NT2/D1 (cell line): ENCODE measurements around the gene TMEM14A.

ENCODE experiments used
- DNase-seq: peaks from one replicate; pipeline ENCODE4 v3.0.0-alpha.2; 2011; ENCODE audit warnings: low read depth, low spot score
- H3K27me3 ChIP-seq: 2 replicates; pipeline ENCODE4 v1.6.0; 2011; ENCODE audit warnings: mild to moderate bottlenecking; ENCODE audit not compliant: insufficient read length, insufficient read depth
- H3K36me3 ChIP-seq: 2 replicates; pipeline ENCODE4 v1.6.1; 2011; ENCODE audit warnings: mild to moderate bottlenecking, low read length, mixed read lengths; ENCODE audit not compliant: insufficient read depth, insufficient read length
- H3K4me1 ChIP-seq: 2 replicates; pipeline ENCODE4 v1.5.1; 2011; ENCODE audit not compliant: insufficient read depth, insufficient read length
- H3K4me3 ChIP-seq: 2 replicates; pipeline ENCODE4 v1.5.1; 2011; ENCODE audit warnings: low read depth; ENCODE audit not compliant: insufficient read length
- H3K9ac ChIP-seq: 2 replicates; pipeline ENCODE4 v1.6.0; 2011; ENCODE audit warnings: low read depth; ENCODE audit not compliant: insufficient read length
- H3K9me3 ChIP-seq: 2 replicates; pipeline ENCODE4 v1.5.1; 2011; ENCODE audit warnings: mild to moderate bottlenecking, low read length; ENCODE audit not compliant: insufficient read depth
- SUZ12 ChIP-seq: IDR thresholded peaks from 2 replicates; pipeline ENCODE4 v1.6.1; 2011; ENCODE audit not compliant: insufficient read length, insufficient read depth; ENCODE audit errors: extremely low read depth
- YY1 ChIP-seq: IDR thresholded peaks from 2 replicates; pipeline ENCODE4 v1.6.1; 2011; ENCODE audit not compliant: insufficient read length, insufficient read depth
- ZNF274 ChIP-seq: IDR thresholded peaks from 2 replicates; pipeline ENCODE4 v1.6.1; 2011; ENCODE audit warnings: mild to moderate bottlenecking, low read depth, low read length

Gene TMEM14A

DNA sequence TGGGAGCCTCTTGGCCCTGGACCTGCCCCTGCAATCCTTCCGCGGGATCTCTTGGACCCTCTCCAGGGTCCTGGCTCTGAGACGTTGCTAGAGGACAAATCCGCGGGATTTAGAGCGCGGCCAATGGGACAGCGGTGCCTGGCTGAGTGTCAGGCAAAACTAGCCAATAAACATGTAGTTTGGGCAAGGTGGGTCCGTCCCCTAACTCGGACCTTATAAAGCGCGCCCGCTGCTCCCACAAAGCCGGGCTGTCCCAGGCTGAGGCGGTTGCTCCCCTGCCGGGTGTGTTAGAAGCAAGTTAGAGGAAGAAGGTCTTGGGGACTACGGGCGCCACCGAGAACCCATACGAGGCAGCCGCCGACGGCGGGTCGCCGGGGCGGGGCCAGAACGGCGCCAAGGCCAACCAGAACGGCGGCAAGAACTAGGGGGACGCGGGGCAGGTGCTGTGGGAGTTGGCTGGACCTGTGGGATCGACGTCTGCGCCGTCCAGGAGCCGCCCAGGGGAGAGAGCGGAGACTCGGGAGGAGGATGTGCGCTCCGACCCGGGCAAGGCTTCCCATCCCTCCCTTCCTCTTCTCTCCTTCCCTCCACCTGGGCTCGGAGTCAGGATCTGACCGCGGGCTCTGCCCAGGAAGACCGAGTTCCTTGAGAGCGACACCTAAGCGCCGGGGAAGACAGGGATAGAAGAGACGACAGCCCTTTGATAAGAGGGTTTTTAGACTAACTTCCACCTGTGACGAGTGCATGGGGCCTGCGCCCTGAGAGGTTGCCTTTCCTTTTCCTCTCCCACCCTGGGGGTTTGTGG, 6.5 kb upstream of the TMEM14A start:
- peak; percentile 86 for DNase-seq
- Histone ChIP-seq H3K4me3 (peak overlapping the region; percentile 53), H3K9ac (peak overlapping the region; percentile 66), H3K27me3 (peaks cover 12% of the 10 kb centered on the region), H3K4me1 (no peaks in the 10 kb centered on the region), H3K9me3 (no peaks in the 10 kb centered on the region), H3K36me3 (no peaks in the 10 kb centered on the region)
- TF ChIP-seq SUZ12 = no peak
- TF ChIP-seq ZNF274 = no peak
- no peak for TF ChIP-seq YY1

DNA sequence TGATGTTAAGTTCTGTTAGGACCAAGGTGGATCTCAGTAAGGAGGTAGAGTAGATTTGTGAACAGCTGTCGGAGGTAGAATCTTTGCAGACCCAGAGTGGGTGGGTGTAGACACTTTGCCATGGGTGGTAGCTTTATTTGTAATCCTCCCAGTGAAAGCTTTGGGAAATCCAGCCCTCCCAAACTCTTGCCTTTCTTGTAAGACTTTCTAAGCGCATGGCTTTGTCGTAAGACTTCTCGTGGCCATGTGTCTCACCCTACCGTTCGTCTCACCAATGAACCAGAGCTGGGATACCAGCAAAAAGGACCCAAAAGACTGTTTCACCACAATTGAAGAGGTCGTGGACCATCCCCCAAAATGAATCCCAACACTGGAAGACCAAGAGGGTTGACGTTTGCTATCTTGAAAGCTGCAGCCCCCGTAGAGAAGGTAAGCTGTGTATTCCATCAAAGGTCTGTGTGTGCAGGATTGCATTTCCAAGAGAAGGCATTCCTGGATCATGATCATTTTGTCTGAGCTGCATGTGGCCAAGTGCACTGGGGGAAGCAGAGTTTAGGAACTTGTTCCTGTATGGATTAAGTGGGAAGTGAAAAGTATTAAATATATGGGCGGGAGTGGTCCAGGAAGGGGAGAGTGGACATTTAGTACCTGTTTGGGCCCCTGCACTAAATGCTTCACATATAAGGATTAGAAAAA, 5.8 kb upstream of the TMEM14A start:
- Histone ChIP-seq H3K4me1 (no peaks in the 10 kb centered on the region), H3K36me3 (no peaks in the 10 kb centered on the region), H3K9ac (peak overlapping the region; percentile 66), H3K4me3 (peak overlapping the region; percentile 53), H3K9me3 (no peaks in the 10 kb centered on the region), H3K27me3 (peaks cover 12% of the 10 kb centered on the region)
- no peak for TF ChIP-seq SUZ12
- no peak for TF ChIP-seq YY1
- no peak for TF ChIP-seq ZNF274
- no peak for DNase-seq

DNA sequence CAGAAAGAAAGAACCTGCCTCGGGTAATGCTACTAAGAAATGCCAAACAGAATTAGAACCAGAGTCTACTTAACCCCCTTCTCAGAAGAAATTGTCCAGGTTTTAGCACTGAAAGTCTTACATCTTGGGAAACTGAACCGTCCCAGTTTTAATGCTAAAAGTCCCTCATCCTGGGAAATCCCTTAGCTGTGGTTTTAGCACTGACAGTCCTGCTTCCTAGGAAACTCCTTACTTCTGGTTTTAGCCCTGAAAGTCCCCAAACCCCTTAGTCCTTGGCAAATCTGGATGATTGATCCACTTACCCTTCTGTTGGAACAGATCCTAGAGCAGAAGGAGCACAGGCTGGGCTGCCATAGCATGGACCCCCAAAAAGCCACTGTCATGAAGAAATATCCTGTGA, 4.8 kb upstream of the TMEM14A start:
- H3K4me1 ChIP-seq = no peaks in the 10 kb centered on the region
- no peak overlapping the region for H3K9ac ChIP-seq
- no peaks in the 10 kb centered on the region for H3K9me3 ChIP-seq
- H3K4me3 ChIP-seq = no peak overlapping the region
- TF ChIP-seq ZNF274 (no peak), SUZ12 (no peak), YY1 (no peak)
- H3K27me3 ChIP-seq = peaks cover 12% of the 10 kb centered on the region
- no peak for DNase-seq
- no peaks in the 10 kb centered on the region for H3K36me3 ChIP-seq

DNA sequence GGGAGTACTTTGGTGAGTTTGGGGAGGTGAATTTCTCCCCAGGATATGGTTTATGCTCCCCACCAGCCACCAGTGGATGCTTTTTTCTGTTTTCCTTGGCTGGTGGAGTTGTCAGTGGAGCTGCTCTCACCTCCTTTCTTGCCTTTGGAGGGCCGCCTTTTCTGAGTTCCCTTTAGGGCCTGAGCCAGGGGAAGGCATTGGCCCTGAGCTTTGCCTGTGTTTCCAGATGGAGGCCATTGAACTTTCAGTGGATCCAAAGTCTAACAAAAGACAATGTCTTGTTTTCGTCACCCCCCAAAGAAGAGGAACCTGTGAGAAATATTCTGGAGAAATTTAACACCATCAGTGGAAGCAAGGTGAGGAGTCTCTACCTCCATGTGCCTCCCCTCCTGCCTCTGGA, 4.4 kb upstream of the TMEM14A start:
- Histone ChIP-seq H3K4me3 (no peak overlapping the region), H3K36me3 (no peaks in the 10 kb centered on the region), H3K9ac (no peak overlapping the region), H3K4me1 (no peaks in the 10 kb centered on the region), H3K27me3 (peaks cover 13% of the 10 kb centered on the region), H3K9me3 (no peaks in the 10 kb centered on the region)
- no peak for TF ChIP-seq SUZ12
- no peak for TF ChIP-seq YY1
- no peak for TF ChIP-seq ZNF274
- no peak for DNase-seq

DNA sequence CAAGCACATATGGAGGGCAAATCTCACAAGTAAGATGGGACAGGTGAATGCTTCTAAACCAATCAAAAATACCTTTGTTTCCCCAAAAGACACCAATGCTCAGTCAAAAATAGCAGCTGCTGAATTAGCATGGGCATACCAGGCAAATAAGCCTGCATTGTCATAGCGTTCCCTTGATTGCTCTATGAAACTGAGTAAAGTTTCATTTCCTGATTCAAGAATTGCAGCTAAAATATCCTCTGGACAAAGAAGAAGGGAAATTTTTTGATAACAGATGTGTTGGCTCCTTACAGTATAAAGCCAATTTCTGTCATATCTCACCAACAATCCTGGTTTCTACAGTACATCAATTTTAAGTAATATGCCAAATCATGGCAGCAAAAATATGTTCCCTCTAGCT, 3.3 kb upstream of the TMEM14A start:
- DNase-seq = no peak
- Histone ChIP-seq H3K9ac (no peak overlapping the region), H3K36me3 (no peaks in the 10 kb centered on the region), H3K9me3 (no peaks in the 10 kb centered on the region), H3K4me3 (no peak overlapping the region), H3K27me3 (peaks cover 18% of the 10 kb centered on the region), H3K4me1 (no peaks in the 10 kb centered on the region)
- TF ChIP-seq YY1 (no peak), ZNF274 (no peak), SUZ12 (no peak)

DNA sequence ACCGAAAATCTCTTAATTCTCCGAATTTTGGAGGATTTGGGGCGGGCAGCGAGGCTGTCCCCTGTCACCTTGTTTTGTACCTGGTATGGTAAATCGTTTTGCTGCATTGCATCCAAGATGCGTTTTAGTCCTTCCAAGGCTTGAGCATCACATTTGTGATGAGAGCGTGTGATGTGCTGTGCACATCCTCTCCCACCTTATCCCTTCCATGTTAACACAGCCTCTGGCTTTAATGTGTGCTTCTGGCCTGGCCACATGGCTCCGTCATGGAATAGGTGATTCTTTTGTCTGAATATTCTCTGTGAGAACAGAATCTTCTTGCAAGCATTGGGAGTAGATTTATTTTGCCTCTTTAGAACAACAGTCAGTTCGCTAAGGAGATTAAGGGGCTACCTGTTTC, 763 bp downstream of the TMEM14A start:
- Histone ChIP-seq H3K4me1 (no peaks in the 10 kb centered on the region), H3K9ac (peak overlapping the region; percentile 58), H3K4me3 (peak overlapping the region; percentile 69), H3K36me3 (peaks cover 4% of the 10 kb centered on the region), H3K27me3 (peaks cover 6% of the 10 kb centered on the region), H3K9me3 (no peaks in the 10 kb centered on the region)
- TF ChIP-seq YY1 = no peak
- TF ChIP-seq SUZ12 = no peak
- no peak for TF ChIP-seq ZNF274
- no peak for DNase-seq

DNA sequence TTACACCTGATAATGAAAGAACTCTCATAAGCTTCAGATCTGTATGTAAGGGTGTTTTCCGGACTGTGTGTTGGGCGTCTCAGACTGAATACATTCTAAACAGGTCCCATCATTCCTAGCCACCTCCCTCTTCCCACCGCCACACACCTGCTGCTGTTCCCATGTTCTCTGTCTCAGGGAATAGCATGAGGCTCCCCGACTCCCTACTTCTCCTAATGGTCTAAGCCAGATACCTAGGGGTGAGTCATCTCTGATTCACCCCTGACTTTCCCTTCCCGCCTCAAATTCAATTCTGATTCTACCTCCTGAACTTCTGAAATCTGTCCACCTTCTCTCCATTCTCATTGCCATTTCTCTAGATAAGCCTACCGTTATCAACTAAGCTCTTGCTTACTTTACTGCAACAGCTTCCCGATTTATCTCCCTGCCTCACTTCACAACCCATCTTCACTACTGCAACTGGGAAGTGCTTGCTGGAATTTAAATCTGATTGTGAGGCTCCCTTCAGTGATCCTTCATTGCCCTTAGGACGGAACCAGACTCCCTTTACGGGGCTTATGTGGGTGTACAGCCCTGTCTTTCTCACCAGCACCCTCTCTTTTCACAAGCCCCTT, 1.6 kb downstream of the TMEM14A start:
- peaks cover 6% of the 10 kb centered on the region for H3K27me3 ChIP-seq
- no peak for DNase-seq
- H3K4me1 ChIP-seq = no peaks in the 10 kb centered on the region
- TF ChIP-seq ZNF274 (no peak), SUZ12 (no peak), YY1 (no peak)
- H3K9me3 ChIP-seq = no peaks in the 10 kb centered on the region
- no peak overlapping the region for H3K4me3 ChIP-seq
- no peak overlapping the region for H3K9ac ChIP-seq
- H3K36me3 ChIP-seq = peaks cover 10% of the 10 kb centered on the region
